ENCODE results near the gene ITPKC.

Gene ITPKC

GRCh38 chr19:40716482-40717324 lies at the start of gene ITPKC, which contains the start of gene COQ8B:
ITPKC (plus strand) TSS chr19:40717112; CDS start chr19:40717136, 24 bp downstream.
COQ8B (minus strand) TSS chr19:40716886; CDS start chr19:40714632, 2,254 bp downstream.
- DNase-seq: peak; percentile 90

- DNase-seq: no peak
Measured at GRCh38 chr19:40667602-40668001, 49.3 kb upstream of the ITPKC start.

GRCh38 chr19:40668991-40669614 lies 47.8 kb upstream of the ITPKC start:
- DNase-seq: no peak

GRCh38 chr19:40671404-40671803 lies 45.5 kb upstream of the ITPKC start:
- DNase-seq: no peak

- DNase-seq: no peak
Measured at GRCh38 chr19:40672038-40672437, 44.9 kb upstream of the ITPKC start.

- no peak for DNase-seq
Measured at GRCh38 chr19:40672573-40673299, 44.2 kb upstream of the ITPKC start.

GRCh38 chr19:40673397-40673796 lies 43.5 kb upstream of the ITPKC start:
- DNase-seq: no peak

GRCh38 chr19:40674291-40674690 lies 42.6 kb upstream of the ITPKC start:
- no peak for DNase-seq

GRCh38 chr19:40677156-40677555 lies 39.8 kb upstream of the ITPKC start:
- no peak for DNase-seq

- DNase-seq: no peak
Measured at GRCh38 chr19:40681039-40681438, 35.9 kb upstream of the ITPKC start.

- no peak for DNase-seq
Measured at GRCh38 chr19:40682431-40682964, 34.4 kb upstream of the ITPKC start.

GRCh38 chr19:40683437-40683836 lies 33.5 kb upstream of the ITPKC start:
- DNase-seq: no peak

- DNase-seq: no peak
Measured at GRCh38 chr19:40684280-40684679, 32.6 kb upstream of the ITPKC start.

- no peak for DNase-seq
Measured at GRCh38 chr19:40685016-40685526, 31.8 kb upstream of the ITPKC start.

- DNase-seq: no peak
Measured at GRCh38 chr19:40685563-40685962, 31.3 kb upstream of the ITPKC start.

- no peak for DNase-seq
Measured at GRCh38 chr19:40686882-40687524, 29.9 kb upstream of the ITPKC start.

- no peak for DNase-seq
Measured at GRCh38 chr19:40687525-40688016, 29.3 kb upstream of the ITPKC start.

GRCh38 chr19:40688309-40688708 lies 28.6 kb upstream of the ITPKC start:
- DNase-seq: no peak

- no peak for DNase-seq
Measured at GRCh38 chr19:40688987-40689338, 27.9 kb upstream of the ITPKC start.

- no peak for DNase-seq
Measured at GRCh38 chr19:40689339-40690049, 27.4 kb upstream of the ITPKC start.

GRCh38 chr19:40690050-40690692 lies 26.7 kb upstream of the ITPKC start, which contains the start of gene NUMBL:
NUMBL (minus strand) TSS chr19:40690651; CDS start chr19:40690483, 168 bp downstream.
- DNase-seq: no peak

Measured in KG1 (cell line).